WTC11 (cell line): ENCODE data around the gene FAM131C.

Source experiments
- CBFB ChIP-seq: sonication (generic); formaldehyde crosslinking; IDR thresholded peaks from 2 replicates; pipeline ENCODE4 v1.8.1; 2022; ENCODE audit warnings: mild to moderate bottlenecking, low read depth, missing genetic modification reagents
- MXD4 ChIP-seq: fragments of 250-450 bp; sonication (Bioruptor Pico); IDR thresholded peaks from 2 replicates; pipeline ENCODE4 v1.8.0; 2021; ENCODE audit warnings: mild to moderate bottlenecking, moderate library complexity, borderline replicate concordance
- NFYB ChIP-seq: sonication (generic); formaldehyde crosslinking; conservative IDR thresholded peaks from 2 replicates; pipeline ENCODE4 v1.8.0; 2022; ENCODE audit warnings: low read depth, missing genetic modification reagents
- RELA ChIP-seq: sonication (generic); formaldehyde crosslinking; IDR thresholded peaks from 2 replicates; pipeline ENCODE4 v1.8.1; 2022; ENCODE audit warnings: missing genetic modification reagents, mild to moderate bottlenecking, borderline replicate concordance
- ZNF138 ChIP-seq: sonication (generic); formaldehyde crosslinking; conservative IDR thresholded peaks from 2 replicates; pipeline ENCODE4 v1.8.1; 2022; ENCODE audit warnings: mild to moderate bottlenecking, moderate library complexity, missing genetic modification reagents
- TF ChIP-seq, protein P1 (sequence below): sonication (generic); formaldehyde crosslinking; IDR thresholded peaks from 2 replicates; pipeline ENCODE4 v1.8.0; 2023; ENCODE audit warnings: missing genetic modification reagents
- TF ChIP-seq, protein P2 (sequence below): fragments of 200-600 bp; IDR thresholded peaks from 2 replicates; pipeline ENCODE4 v1.8.0; 2022; ENCODE audit warnings: antibody characterized with exemption
- TF ChIP-seq, protein P3 (sequence below): sonication (generic); formaldehyde crosslinking; IDR thresholded peaks from 2 replicates; pipeline ENCODE4 v1.8.1; 2023; ENCODE audit warnings: mild to moderate bottlenecking, missing genetic modification reagents, moderate library complexity
- TF ChIP-seq, protein P4 (sequence below): sonication (generic); formaldehyde crosslinking; IDR thresholded peaks from 2 replicates; pipeline ENCODE4 v1.8.0; 2022; ENCODE audit warnings: mild to moderate bottlenecking, missing genetic modification reagents
- TF ChIP-seq, protein P5 (sequence below): sonication (generic); formaldehyde crosslinking; IDR thresholded peaks from 2 replicates; pipeline ENCODE4 v1.8.1; 2023; ENCODE audit warnings: mild to moderate bottlenecking, missing genetic modification reagents, borderline replicate concordance
- TF ChIP-seq, protein P6 (sequence below): sonication (generic); formaldehyde crosslinking; IDR thresholded peaks from 2 replicates; pipeline ENCODE4 v1.8.1; 2022; ENCODE audit warnings: low read depth, missing genetic modification reagents, borderline replicate concordance

DNA sequence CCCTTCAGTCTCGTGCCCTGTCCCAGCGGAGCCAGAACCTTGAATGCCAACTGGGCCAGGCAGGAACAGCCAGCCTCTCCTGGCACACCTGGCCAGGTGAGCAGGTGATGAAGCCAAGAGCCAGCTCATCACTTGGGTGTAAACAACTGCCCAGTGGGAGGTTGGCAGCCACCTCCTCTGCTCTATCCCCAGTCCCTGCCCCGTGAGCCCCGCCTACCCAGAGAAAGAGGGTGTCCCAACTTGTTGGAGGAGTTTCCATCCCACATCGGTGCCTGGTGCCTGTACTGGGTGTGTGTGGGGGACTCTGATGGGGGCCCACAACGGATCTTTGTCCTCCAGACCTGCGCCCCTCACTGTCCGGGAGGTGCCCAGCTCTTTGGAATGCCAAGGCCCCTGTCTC is 17.8 kb upstream of the FAM131C start:
- TF ChIP-seq ZNF138 (CRISPR knock-in tag) (no peak), CBFB (CRISPR knock-in tag) (no peak), RELA (CRISPR knock-in tag) (no peak), NFYB (CRISPR knock-in tag) (no peak), MXD4 (no peak)
- TF ChIP-seq, protein P1, sequence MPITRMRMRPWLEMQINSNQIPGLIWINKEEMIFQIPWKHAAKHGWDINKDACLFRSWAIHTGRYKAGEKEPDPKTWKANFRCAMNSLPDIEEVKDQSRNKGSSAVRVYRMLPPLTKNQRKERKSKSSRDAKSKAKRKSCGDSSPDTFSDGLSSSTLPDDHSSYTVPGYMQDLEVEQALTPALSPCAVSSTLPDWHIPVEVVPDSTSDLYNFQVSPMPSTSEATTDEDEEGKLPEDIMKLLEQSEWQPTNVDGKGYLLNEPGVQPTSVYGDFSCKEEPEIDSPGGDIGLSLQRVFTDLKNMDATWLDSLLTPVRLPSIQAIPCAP = no peak
- TF ChIP-seq, protein P2, sequence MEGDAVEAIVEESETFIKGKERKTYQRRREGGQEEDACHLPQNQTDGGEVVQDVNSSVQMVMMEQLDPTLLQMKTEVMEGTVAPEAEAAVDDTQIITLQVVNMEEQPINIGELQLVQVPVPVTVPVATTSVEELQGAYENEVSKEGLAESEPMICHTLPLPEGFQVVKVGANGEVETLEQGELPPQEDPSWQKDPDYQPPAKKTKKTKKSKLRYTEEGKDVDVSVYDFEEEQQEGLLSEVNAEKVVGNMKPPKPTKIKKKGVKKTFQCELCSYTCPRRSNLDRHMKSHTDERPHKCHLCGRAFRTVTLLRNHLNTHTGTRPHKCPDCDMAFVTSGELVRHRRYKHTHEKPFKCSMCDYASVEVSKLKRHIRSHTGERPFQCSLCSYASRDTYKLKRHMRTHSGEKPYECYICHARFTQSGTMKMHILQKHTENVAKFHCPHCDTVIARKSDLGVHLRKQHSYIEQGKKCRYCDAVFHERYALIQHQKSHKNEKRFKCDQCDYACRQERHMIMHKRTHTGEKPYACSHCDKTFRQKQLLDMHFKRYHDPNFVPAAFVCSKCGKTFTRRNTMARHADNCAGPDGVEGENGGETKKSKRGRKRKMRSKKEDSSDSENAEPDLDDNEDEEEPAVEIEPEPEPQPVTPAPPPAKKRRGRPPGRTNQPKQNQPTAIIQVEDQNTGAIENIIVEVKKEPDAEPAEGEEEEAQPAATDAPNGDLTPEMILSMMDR = no peak
- TF ChIP-seq, protein P3, sequence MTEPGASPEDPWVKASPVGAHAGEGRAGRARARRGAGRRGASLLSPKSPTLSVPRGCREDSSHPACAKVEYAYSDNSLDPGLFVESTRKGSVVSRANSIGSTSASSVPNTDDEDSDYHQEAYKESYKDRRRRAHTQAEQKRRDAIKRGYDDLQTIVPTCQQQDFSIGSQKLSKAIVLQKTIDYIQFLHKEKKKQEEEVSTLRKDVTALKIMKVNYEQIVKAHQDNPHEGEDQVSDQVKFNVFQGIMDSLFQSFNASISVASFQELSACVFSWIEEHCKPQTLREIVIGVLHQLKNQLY (CRISPR knock-in tag) = no peak
- TF ChIP-seq, protein P4, sequence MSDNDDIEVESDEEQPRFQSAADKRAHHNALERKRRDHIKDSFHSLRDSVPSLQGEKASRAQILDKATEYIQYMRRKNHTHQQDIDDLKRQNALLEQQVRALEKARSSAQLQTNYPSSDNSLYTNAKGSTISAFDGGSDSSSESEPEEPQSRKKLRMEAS = no peak
- TF ChIP-seq, protein P5, sequence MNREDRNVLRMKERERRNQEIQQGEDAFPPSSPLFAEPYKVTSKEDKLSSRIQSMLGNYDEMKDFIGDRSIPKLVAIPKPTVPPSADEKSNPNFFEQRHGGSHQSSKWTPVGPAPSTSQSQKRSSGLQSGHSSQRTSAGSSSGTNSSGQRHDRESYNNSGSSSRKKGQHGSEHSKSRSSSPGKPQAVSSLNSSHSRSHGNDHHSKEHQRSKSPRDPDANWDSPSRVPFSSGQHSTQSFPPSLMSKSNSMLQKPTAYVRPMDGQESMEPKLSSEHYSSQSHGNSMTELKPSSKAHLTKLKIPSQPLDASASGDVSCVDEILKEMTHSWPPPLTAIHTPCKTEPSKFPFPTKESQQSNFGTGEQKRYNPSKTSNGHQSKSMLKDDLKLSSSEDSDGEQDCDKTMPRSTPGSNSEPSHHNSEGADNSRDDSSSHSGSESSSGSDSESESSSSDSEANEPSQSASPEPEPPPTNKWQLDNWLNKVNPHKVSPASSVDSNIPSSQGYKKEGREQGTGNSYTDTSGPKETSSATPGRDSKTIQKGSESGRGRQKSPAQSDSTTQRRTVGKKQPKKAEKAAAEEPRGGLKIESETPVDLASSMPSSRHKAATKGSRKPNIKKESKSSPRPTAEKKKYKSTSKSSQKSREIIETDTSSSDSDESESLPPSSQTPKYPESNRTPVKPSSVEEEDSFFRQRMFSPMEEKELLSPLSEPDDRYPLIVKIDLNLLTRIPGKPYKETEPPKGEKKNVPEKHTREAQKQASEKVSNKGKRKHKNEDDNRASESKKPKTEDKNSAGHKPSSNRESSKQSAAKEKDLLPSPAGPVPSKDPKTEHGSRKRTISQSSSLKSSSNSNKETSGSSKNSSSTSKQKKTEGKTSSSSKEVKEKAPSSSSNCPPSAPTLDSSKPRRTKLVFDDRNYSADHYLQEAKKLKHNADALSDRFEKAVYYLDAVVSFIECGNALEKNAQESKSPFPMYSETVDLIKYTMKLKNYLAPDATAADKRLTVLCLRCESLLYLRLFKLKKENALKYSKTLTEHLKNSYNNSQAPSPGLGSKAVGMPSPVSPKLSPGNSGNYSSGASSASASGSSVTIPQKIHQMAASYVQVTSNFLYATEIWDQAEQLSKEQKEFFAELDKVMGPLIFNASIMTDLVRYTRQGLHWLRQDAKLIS (CRISPR knock-in tag) = no peak
- TF ChIP-seq, protein P6, sequence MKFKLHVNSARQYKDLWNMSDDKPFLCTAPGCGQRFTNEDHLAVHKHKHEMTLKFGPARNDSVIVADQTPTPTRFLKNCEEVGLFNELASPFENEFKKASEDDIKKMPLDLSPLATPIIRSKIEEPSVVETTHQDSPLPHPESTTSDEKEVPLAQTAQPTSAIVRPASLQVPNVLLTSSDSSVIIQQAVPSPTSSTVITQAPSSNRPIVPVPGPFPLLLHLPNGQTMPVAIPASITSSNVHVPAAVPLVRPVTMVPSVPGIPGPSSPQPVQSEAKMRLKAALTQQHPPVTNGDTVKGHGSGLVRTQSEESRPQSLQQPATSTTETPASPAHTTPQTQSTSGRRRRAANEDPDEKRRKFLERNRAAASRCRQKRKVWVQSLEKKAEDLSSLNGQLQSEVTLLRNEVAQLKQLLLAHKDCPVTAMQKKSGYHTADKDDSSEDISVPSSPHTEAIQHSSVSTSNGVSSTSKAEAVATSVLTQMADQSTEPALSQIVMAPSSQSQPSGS (CRISPR knock-in tag) = no peak
